Testis (tissue), 3 donors: ENCODE measurements around the gene NKD1. TPM values are rescaled to one million over a fixed set of nuclear protein-coding genes. Genes with fewer than 3 reads are reported as not detected.
"Not testable (repeated sequence)": the region's sequence is repeated elsewhere in the genome, so short reads cannot be mapped to it uniquely, and the experiment has no call there.

Source experiments
- DNase-seq: peaks from one replicate; pipeline ENCODE4 v3.0.0-alpha.2; 2019
- H3K27ac ChIP-seq, 2 donors: fragments of 200-600 bp; sonication (generic); one replicate each; pipeline ENCODE4 v1.5.1; 2019
- H3K27me3 ChIP-seq: fragments of 200-600 bp; sonication (generic); one replicate; pipeline ENCODE4 v1.5.1; 2019
- H3K36me3 ChIP-seq: fragments of 200-600 bp; sonication (generic); one replicate; pipeline ENCODE4 v1.5.1; 2017; ENCODE audit warnings: low read depth; ENCODE audit errors: missing control alignments
- H3K4me1 ChIP-seq: fragments of 200-600 bp; sonication (generic); one replicate; pipeline ENCODE4 v1.5.1; 2019
- H3K4me3 ChIP-seq, 2 donors: fragments of 200-600 bp; sonication (generic); one replicate each; pipeline ENCODE4 v1.5.1; 2017 to 2019
- H3K9me3 ChIP-seq: fragments of 200-600 bp; sonication (generic); one replicate; pipeline ENCODE4 v1.5.1; 2017
- POLR2A ChIP-seq: fragments of 450-650 bp; IDR thresholded peaks from one replicate; pipeline ENCODE4 v1.6.1; 2017; ENCODE audit warnings: antibody characterized with exemption, mild to moderate bottlenecking, moderate library complexity
- WGBS, 2 donors: methylation state at CpG; one replicate each; pipeline ENCODE4 v1.1.5; 2018; 5-methylcytosine and 5-hydroxymethylcytosine counted together
- intact Hi-C: fragments of 100-400 bp; cut with DNase I; formaldehyde crosslinking; loops from one replicate; pipeline ENCODE4 v1.15.1; 2023; ENCODE audit warnings: low total_unique reads
- polyA plus RNA-seq: library from polyadenylated mRNA; stranded (reverse); fragments of 350-450 nt; fragmentation: Illumina TruSeq; extraction: RNeasy Lipid Tissue Mini Kit (QIAGEN cat#74804); gene quantifications from one replicate; pipeline ENCODE4 v1.2.3, GENCODE V29; 2014; ENCODE audit warnings: low read depth, low replicate concordance; ENCODE audit not compliant: insufficient read depth
- total RNA-seq, 2 donors: library from RNA; depleted of rRNA; stranded (reverse); fragments of >200 nt; gene quantifications; one replicate each; pipeline ENCODE4 v1.2.3, GENCODE V29; 2016
- TF ChIP-seq, protein P1 (sequence below), 3 experiments: fragments of 450-650 bp in 2 of 3; fragments of 200-600 bp in 1 of 3; sonication (generic) in 1 of 3; IDR thresholded peaks; one replicate each; pipeline ENCODE4 v1.5.1; 2016 to 2019; ENCODE audit warnings: antibody characterized with exemption in 3 of 3, mild to moderate bottlenecking in 2 of 3, moderate library complexity in 1 of 3

NKD1 gene
- total and polyA plus RNA-seq, 3 donors from 2014 or later: 5.9 to 14.4 (median 8.4) TPM

- Histone ChIP-seq H3K27me3 (no peaks in the 10 kb centered on the region), H3K27ac (no peak overlapping the region), H3K9me3 (no peaks in the 10 kb centered on the region), H3K36me3 (no peaks in the 10 kb centered on the region), H3K4me1 (no peaks in the 10 kb centered on the region), H3K4me3 (no peak overlapping the region)
- intact Hi-C loops: no loop called here
- no peak for DNase-seq
- TF ChIP-seq, protein P1, sequence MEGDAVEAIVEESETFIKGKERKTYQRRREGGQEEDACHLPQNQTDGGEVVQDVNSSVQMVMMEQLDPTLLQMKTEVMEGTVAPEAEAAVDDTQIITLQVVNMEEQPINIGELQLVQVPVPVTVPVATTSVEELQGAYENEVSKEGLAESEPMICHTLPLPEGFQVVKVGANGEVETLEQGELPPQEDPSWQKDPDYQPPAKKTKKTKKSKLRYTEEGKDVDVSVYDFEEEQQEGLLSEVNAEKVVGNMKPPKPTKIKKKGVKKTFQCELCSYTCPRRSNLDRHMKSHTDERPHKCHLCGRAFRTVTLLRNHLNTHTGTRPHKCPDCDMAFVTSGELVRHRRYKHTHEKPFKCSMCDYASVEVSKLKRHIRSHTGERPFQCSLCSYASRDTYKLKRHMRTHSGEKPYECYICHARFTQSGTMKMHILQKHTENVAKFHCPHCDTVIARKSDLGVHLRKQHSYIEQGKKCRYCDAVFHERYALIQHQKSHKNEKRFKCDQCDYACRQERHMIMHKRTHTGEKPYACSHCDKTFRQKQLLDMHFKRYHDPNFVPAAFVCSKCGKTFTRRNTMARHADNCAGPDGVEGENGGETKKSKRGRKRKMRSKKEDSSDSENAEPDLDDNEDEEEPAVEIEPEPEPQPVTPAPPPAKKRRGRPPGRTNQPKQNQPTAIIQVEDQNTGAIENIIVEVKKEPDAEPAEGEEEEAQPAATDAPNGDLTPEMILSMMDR (IDR thresholded peaks at IDR 0.05): no peak
- TF ChIP-seq POLR2A: no peak
- WGBS, 2 donors: 77 to 100% methylated on average over 1 to 2 of the region's 2 CpGs
These were observed 46.9 kb upstream of the NKD1 start for GRCh38 chr16:50501251-50501650.

- intact Hi-C loops: no loop called here
- Histone ChIP-seq H3K27ac (no peak overlapping the region), H3K4me1 (no peaks in the 10 kb centered on the region), H3K9me3 (no peaks in the 10 kb centered on the region), H3K4me3 (no peak overlapping the region), H3K27me3 (no peaks in the 10 kb centered on the region), H3K36me3 (no peaks in the 10 kb centered on the region)
- WGBS, 2 donors: 73 to 86% methylated on average over 4 to 5 of the region's 5 CpGs
- TF ChIP-seq POLR2A: no peak
- TF ChIP-seq, protein P1 (IDR thresholded peaks at IDR 0.05): no peak
- no peak for DNase-seq
These were observed 46.1 kb upstream of the NKD1 start for GRCh38 chr16:50501986-50502615.

- WGBS, 2 donors: 63 to 76% methylated on average over 10 of the region's 10 CpGs
- intact Hi-C loops: no loop called here
- no peak for DNase-seq
These were observed 45.6 kb upstream of the NKD1 start for GRCh38 chr16:50502616-50503011.

DNA sequence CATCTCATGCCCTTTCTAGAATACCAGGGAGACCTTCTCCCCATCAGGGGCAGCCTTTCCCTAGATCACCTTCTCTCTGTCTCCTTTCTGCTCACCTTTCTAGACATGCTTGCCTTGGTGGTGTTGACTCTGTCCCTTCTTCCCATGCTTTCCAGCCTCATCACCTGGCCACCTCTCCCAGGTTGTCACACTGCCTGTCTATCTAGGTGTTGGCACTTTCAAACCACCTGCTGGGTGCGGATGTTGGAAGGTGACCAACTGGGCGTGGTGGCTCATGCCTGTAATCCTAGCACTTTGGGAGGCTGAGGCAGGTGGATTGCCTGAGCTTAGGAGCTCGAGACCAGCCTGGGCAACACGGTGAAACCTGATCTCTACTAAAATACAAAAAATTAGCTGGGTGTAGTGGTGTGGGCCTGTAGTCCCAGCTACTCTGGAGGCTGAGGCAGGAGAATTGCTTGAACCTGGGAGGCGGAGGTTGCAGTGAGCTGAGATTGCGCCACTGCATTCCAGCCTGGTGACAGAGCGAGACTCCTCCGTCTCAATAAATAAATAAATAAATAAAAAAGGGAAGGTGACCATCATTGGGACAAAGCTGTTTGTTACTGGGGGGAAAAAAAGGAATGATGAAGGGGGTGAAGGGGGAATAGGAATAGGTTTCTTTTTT lies 44.2 kb upstream of the NKD1 start:
- H3K9me3 ChIP-seq, H3K4me1 ChIP-seq, H3K27ac ChIP-seq, H3K36me3 ChIP-seq, intact Hi-C loops, DNase-seq, H3K27me3 ChIP-seq, H3K4me3 ChIP-seq: not testable (repeated sequence)
- 90 to 94% methylated on average over 8 of the region's 8 CpGs for WGBS, 2 donors

More at GRCh38 chr16:50502616-50503011, 45.6 kb upstream of the NKD1 start:
- H3K9me3 ChIP-seq: no peaks in the 10 kb centered on the region
- H3K4me1 ChIP-seq: no peaks in the 10 kb centered on the region
- H3K36me3 ChIP-seq: no peaks in the 10 kb centered on the region
- TF ChIP-seq POLR2A: no peak
- TF ChIP-seq, protein P1 (IDR thresholded peaks at IDR 0.05): no peak
- H3K4me3 ChIP-seq: no peak overlapping the region
- no peak overlapping the region for H3K27ac ChIP-seq
- H3K27me3 ChIP-seq: no peaks in the 10 kb centered on the region

DNA sequence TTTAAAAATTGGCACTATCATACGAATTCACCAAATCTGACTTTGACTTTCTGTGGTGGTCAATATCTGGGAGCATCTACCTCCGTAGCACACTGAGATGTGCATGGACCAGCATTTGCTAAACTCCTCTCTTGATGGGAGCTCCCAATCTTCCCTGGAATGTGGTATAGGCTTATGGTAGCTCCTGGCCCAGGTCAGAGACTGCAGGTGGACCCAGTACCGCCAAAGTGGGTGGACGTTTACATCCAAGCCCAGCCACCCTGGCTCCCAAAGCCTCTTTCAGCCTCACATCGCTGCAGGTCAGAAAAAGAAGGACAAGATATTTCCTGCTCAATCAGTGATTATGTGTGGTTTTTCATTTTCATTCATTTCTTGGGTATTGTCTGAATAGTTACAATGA lies 43.1 kb upstream of the NKD1 start:
- intact Hi-C loops: no loop called here
- no peak for DNase-seq
- Histone ChIP-seq H3K9me3 (no peaks in the 10 kb centered on the region), H3K36me3 (no peaks in the 10 kb centered on the region), H3K27me3 (no peaks in the 10 kb centered on the region), H3K27ac (no peak overlapping the region), H3K4me1 (no peaks in the 10 kb centered on the region), H3K4me3 (no peak overlapping the region)
- WGBS, 2 donors: 80 to 84% methylated on average over 5 of the region's 5 CpGs
- TF ChIP-seq POLR2A: no peak
- TF ChIP-seq, protein P1 (IDR thresholded peaks at IDR 0.05): no peak
